IPS-NIHi7 (cell line): ENCODE data around the gene CIDEA.

Experiments
- DNase-seq: peaks from one replicate; pipeline ENCODE4 v3.0.0; 2012; ENCODE audit warnings: mixed read lengths; ENCODE audit errors: extremely low spot score

The CIDEA gene

DNA sequence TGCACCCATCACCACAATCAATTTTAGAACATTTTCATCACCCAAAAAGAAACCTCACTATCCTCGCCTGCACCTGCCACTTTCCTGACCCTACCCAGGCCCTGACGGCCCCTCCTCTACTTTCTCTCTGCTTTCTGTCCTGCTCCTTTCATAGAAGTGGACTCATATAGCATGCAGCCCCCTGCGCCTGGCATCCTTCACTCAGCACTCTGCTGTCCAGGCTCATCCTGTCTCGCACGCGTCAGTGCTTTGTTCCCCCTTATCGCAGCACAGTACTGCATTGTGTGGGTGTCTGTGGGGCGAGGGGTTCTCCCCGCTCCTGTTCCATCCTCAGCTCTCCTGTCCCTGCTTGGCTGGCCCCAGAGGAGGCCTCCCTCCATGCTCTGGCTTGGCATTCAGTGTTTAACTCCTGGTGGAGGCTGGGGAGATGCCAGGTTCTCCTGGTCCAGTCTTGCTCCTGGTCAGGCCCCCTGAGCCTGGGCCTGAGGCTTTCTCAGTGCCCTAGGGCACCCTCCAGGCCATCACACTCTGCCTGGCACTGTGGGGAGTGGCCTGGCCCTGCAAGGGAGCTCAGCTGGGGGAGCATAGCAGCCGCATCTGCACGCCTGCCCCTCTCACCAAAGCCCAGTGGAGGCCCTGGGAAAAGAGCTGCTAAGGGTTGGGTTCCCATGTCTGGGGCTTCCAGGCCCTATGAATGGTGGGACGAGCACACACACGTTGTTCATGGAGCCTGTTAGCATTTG lies 47.3 kb downstream of the CIDEA start:
- no peak for DNase-seq

DNA sequence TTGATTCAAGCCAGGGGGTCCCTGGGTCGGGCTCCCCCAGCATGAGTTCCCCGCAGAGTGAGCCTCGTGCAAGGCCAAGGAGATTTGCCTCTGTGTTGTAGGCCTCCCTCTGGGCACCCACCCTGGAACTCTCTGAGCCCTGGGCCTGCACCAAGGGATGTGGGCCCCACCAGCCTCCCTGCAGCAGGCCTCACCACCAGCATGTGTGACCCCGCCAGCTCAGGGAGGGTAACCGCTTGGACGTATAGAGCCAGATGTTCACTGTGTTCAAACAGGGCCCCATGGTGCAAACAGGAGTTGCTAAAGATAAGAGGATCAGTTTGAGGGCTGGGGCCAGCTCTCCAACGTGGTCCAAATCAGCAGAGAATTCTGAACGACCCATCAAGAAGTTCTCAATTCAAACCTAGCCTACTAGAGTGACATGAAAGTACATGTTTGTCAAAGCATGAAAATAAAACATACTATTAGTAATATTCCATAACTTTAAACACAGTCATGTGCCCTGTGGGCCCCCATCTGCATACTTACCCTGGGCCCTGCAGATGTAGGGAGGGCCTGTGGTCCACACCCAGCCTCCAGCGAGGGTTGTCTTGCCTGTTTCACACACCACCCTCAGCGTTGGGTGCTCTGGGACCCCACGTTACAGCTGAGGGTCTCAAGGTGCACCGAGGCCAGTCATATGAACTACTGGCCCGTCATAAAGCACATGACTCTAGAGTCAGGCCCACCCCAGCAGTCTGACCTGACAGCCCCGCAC lies 48.4 kb downstream of the CIDEA start:
- DNase-seq, result no peak

DNA sequence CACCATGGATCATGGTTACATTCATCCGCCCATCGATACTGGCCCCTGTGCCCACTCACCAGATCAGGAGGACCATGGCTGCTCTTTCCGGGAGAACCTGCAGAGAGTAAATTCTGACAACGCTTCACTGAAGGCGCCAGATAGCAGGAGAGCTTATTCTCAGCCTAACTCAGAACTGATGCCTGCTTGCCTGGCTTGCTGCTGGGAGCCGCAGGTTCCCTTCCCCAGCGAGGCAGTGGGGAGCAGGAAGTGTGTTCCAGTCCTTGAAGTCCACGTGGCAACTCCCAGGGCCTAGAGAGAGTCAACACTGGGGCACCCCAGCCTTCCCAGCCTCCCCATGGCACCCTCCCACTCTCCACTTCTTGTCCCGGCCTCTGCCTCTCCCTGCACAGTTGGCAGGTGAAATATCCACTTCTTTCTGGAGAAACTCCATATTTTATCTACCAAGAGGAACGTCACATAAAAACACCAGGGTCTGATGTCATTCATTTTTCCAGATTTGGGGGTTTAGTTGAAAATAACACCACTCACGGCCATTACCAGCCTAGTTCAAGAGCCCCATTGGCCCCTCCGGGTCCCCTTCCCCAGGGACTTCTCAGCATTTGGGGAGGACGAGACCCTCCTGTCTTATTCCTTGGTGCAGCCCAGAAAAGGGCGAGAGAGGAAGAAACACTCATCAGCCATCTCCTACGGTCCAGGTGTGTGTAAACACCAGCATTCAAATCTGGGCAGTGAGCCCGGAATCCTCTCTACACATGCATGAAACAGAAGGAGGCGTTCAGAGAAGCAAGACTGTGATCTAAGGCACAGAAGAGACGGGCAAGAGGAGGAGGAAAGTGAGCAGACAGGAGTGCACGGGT lies 50.4 kb downstream of the CIDEA start:
- DNase-seq, result no peak

DNA sequence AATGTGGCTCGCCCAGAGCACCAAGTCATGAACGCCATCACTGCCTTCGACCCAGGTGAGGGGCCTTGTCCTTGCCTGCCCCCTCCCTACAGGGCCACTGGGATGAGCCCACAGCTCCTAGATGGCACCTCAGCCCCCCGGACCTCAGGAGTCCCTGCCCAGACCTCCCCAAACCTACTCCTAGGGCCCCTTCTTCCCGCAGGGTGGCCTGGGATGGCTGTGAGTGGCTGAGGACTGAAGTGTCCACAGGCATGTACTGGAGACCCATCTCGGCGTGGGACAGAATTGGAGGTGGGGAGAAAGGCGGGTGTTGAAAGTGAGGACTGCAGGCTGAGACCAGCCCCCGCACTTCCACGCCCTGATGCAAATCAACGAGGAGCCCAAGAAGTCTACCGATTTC lies 51.0 kb downstream of the CIDEA start:
- DNase-seq, result no peak

DNA sequence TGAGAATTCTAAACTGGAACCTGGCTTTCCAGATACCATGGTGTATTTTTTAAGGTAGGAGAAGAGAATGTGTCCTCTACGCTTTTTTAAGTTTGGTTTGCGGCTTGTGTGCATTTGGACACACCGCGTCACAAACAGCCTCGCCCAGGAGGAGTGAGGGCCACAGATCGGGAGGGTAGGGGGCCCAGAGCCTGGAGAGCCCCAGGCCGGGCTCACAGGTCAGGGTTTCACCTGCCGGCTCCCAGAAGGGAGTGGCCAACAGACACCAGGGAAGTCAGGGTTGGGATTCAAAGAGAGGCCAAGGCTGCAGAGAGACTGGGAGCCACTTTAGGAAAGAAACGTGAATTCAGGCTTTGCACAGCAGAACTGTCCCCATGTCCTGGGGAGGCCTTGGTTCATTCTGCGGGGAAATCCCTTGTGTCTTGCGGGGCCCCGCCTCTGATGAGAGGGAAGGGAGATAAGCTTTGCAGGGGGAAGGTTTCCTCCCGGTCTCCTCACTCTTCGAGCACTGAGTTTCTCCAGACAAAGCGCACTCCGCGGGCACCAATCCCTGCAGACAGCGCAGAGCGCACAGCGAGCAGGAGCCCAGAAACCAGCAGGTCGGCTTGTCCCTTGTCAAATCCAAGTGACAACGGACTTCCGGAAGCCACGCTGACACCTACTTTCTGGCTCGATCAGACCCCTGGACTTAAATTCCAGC lies 51.9 kb downstream of the CIDEA start:
- DNase-seq, result no peak

DNA sequence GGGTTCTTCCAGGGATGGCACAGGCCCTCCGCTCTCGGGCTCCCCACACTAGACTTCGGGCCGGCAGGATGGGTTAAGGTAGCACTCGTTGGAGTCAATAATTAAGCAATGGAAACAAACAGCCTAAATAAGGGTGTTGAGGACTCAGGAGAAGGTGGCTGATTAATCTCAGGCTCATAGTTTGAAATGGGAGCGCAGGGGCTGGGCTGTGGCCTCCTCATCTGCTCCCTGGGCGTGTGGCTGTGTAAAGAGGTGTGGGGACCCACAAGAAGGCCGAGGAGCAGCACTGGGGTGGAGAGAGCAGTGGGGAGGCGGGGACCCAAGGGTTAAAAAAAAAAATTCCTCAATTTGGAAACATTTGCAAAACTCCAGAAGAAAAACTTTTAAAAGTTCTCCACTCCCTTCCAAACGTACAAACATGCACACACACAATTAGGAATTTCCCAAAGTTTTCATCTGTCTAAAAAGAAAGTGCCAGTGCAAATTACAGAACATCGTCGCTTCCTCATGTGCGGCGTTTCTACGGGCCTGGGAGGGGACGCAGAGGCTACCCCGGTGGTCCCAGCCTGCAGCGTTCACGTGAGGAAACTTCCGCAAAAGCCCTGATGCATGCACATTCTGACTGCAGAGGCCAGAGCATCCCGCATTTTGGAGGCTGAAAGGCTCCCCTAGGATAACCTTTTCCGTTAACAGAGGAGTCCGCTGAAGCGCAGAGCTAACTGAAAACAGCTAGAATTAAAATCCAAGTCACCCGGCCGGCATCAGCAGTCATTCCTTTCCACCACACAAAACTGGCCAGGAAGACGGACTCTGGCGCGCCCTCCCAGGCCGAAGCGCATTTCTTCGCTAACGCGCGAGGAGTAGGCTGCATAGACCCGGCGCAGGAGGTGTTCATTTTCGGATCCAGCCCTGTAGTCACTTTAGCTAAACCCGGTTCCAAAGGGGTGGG lies 52.9 kb downstream of the CIDEA start:
- no peak for DNase-seq

DNA sequence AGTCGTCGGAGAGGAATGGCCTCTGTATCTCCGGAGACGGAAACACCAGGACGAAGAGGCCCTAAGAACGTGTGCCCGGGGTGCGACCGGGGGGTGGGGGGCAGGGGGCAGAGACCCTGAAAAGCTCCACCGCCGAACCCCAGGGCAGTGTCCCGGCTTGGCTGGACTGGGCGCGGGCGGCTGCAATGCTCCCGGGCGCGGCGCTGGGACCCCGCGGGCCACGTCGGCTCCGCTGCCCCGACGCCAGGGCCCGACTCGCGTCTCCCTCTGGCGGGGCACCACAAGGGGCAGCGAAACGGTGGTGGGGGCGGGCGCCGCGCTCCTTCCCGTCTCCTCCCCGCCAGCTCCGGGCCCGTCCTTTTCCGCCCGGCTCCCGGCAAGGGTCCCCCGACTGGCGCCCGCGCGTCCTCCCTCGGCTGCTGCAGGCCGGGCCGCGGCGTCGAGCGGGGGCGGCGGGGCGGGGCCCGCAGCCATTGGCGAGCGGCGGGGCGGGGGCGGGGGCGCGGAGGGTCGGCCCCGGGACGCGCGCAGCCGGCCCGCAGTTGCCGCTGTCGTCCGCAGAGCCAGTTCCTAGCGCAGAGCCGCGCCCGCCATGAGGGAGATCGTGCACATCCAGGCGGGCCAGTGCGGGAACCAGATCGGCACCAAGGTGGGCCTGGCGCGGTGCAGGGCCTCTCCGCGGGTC lies 53.7 kb downstream of the CIDEA start, which contains the start of gene TUBB6:
Gene TUBB6 (plus strand): TSS at position 541 of the 685 bp plus-strand sequence. CDS start 52 bp downstream, at position 593.
- DNase-seq, result peak; percentile 93

DNA sequence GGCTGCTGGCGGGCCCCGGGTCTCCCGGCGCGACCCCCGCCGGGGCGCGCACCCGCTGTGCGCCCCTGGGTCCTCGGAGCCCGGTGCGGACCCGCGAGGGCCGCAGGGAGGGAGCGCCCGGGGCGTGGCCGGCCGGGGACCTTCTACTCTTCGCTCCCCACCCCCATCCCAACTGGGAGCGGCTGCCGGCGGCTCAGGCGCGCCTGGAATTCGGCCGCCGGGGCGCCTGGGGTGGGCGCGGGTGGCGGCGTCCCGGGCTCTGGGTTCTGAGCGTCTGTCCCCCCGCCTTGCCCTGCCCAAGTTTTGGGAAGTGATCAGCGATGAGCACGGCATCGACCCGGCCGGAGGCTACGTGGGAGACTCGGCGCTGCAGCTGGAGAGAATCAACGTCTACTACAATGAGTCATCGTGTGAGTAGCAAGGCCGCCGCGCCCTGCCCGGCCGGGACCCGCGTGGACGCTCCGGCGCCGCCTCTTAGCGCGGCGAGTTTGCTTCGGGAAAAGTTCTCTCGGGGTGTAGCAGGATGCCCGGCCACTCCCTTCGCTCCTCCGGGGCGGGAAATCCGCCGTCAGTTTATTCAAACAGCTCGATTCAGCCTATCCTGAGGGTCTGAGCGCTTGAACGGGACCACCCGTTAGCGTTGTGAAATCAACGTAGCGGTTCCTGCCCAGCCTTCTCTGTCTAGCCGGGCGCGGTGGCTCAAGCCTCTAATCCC lies 54.4 kb downstream of the CIDEA start:
- DNase-seq, result peak; percentile 71

DNA sequence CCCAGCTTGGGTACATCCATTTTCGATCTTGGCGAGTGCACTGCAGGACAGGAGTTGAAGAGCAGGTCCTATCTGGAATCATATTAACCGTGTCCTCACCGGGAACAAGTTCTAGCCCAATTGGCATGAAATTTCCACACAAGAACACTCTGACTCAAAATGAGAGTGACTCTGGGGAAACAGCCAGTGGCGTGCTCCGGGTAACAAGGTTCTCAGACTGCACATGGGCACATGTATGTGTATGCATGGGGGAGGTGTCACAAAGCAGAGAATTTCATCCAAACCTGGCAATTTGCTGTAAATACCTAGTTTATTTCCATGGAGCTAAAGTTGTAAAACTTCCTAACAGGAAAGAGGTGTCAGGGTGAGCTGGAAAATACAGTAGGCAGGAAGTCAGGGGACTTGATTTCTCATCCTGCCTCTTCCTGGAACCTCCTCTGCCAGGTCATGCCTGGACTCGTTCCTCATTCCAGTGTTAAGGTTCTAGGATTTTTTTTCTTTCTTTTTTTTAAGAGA lies 55.6 kb downstream of the CIDEA start:
- DNase-seq, result no peak

DNA sequence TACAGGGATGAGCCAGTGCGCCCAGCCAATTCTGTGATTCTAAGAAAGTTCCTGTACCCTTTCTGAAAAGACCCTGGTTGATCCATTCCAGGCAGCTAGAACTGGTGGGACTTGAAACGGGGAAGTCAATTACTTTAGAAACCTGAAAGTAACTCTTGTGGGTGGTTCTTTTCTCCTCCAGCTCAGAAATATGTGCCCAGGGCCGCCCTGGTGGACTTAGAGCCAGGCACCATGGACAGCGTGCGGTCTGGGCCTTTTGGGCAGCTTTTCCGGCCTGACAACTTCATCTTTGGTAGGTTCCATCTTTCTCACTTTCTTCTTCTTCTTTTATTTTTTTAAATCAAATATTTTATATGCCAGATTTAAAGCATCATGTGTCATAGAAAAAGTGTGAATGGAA lies 56.6 kb downstream of the CIDEA start:
- DNase-seq, result no peak

DNA sequence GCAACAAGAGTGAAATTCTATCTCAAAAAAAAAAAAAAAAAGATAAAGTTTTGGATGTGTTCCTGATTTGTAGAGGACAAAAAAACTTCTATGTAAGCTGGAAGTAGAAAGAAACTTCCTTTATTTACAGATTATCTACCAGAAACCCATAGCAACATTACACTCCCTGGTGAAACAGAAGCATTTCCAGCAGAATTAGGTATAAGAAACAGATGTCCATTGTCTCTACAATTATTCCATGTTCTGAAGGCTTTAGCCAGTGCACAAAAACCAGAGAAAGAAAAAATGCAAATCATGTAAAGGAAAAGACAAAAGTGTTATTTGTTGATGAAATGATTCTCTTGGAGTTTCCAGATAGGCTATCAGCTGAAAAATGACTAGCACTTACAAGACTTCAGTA lies 58.8 kb downstream of the CIDEA start:
- DNase-seq, result no peak

DNA sequence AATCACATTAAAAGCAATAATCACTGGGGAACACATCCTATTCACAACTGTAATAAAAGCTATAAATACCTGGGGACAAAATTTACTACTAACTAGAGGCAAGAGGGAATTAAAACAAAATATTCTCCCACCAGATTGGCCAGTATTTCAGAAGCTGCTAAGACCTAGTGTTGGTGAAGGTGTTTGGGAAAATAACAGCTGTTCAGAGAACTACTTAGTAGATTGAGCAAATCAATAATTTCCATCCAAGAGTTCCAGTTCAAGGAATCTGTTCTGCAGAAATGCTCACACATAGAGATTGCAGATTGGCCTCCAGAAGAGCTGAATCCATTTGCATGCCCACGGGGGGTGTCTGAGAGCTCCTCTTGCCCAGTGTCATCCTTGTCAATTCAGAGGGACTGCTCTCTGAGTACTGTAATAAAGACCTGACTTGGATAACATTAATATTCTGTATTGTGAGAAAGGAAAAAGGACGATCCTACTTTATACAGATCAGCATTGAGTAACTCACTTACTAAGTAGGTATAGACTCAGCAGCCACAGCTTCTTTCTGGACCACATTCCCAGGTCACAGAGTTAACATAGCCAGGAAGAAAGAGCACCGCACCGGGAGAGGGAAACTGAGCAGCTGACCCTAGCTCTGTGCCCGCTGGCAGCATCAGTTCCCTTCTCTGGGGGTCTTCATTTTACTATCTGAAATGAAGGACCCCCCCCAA lies 59.5 kb downstream of the CIDEA start:
- DNase-seq, result no peak

DNA sequence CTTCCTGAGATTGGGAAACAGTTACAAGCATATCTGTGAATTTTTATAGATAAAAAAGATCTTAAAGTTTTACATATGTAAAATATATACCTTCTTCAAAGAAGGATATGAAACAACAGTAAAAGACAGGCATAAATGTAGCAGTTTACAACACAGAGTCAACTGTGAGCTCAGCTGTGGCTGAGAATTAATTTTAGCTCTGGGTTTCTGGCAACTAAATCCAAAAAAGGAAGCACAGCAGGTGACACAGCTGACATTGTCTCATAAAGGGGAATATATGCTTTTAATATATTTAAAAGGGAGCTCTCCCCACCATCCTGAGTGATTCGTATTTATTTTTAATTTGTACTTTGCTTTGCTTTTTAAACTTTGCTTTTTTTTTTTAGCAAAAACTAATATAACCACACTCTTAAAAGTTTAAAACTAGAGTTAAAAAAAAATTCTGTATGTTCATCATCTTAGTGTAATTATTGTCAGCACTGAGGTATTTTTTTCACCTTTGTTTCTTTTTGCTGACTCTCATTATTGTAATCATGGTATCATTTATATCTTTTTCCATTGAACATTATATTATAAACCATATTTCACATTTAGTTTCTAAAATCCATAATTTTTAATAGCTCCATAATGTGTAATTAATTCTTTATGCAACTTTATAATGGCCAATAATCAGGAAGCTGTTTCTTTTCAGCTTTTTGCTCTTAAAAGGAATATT lies 60.6 kb downstream of the CIDEA start:
- no peak for DNase-seq

DNA sequence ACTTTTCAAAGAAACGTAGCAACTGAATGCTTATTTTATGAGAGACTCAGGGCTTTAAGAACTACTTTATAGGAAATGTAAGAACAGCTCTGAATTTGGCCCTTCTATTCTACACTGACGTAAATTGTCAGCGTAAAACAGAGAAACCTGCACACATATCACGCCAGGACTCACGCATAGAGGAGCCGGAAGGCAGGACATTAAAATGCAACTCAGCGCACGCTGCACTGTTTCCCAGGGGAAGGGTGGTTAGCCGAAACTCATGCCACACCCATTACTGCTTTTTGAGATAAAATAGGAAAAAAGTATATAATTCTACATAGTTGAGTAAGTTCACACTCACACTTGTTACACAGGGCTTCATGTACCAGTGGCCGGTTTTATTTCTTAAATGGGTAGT lies 61.3 kb downstream of the CIDEA start:
- DNase-seq, result no peak

DNA sequence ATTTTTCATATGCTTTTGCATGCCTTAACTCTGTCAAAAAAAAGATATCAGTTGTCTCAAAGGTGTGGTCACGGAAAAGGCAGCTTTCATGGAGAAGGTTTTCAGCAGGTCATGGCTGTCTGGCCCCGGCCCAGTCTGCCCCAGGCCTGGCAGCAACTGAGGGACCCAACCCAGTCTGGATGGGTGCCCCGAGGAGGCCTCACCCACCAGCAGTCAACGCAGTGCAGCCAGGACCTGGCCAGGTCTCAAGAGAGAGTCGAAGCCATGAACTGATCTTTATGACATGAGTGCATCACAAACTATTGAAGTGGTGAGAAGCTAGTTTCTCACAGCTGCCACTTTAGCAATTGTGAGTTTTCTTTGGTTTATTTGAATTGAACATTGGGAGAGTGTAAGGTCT lies 61.8 kb downstream of the CIDEA start:
- no peak for DNase-seq

DNA sequence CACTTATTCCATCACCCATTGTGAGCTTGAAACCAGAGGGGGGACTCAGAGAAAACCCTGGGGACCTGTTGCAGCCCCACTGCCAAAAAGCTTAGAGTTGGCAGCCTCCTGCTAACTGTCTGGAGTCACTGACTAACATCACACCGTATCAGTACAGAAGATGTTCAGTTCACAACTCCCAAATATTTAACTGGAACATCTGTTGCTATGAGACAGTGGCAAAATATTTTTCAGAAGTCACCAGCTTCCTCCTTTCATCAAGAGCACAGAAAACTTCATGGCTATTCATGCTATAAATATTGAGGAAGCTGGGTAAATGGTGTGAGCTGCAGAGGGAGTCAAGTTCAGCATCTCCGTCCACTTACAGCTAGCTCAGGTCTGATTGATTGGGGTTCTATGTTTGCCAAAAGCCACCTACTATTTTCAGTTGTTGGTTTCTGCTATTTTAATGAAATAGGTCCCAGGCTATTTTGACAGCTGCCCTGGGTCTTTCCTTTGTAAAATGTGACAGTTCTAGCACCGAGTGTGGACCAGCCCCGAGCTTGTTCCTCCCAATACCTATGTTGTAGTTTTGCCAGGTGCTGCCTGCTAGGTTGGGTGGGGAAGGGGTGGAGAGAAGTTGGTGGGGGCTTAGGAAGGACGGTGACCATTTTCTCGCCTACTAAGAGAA lies 63.6 kb downstream of the CIDEA start:
- no peak for DNase-seq

DNA sequence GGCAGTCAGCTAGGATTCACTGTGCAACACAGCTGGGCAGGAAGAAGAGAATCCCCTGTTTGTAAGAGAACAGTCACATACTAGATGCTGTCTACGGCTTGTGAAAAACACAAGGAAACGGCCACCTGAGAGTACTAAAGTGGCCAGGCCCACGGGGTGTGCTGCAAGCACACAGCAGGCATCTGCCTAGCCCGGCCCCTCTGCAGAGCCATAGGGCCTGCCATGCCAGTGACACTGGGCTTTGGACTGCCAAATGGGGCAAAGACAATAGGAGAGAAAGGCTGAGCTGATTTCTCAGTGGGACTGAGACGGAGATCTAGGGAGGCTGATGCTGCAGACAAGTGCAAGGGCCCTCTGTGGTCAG lies 64.2 kb downstream of the CIDEA start:
- no peak for DNase-seq
